ENCODE results near the gene NOPCHAP1.
A peak's percentile ranks its signal among the peaks of the same experiment; 100 is the strongest.
"Not testable (repeated sequence)": the region's sequence is repeated elsewhere in the genome, so short reads cannot be mapped to it uniquely, and the experiment has no call there.

Gene NOPCHAP1

GRCh38 chr12:104986022-104986941, at the start of gene NOPCHAP1:
NOPCHAP1 (plus strand) TSS chr12:104986316; CDS start chr12:104986353, 37 bp downstream.
- peak within 1 kb of the TSS; percentile 66 to 73 for H3K27ac ChIP-seq
- no peak for TF ChIP-seq CTCF (IDR thresholded peaks at IDR 0.05)
- peak within 1 kb of the TSS; percentile 82 for H3K4me3 ChIP-seq
- DNase-seq (ENCODE audit: low spot score): peak; percentile 94

GRCh38 chr12:104938371-104938770, 47.7 kb upstream of the NOPCHAP1 start:
- no peak for DNase-seq (ENCODE audit: low spot score)
- no peak overlapping the region for H3K27ac ChIP-seq
- no peak overlapping the region for H3K4me3 ChIP-seq
- TF ChIP-seq CTCF (IDR thresholded peaks at IDR 0.05): no peak

GRCh38 chr12:104939089-104939488, 47.0 kb upstream of the NOPCHAP1 start:
- no peak overlapping the region for H3K4me3 ChIP-seq
- TF ChIP-seq CTCF (IDR thresholded peaks at IDR 0.05): no peak
- no peak overlapping the region for H3K27ac ChIP-seq

GRCh38 chr12:104941454-104941853, 44.7 kb upstream of the NOPCHAP1 start:
- Histone ChIP-seq H3K27ac (no peak overlapping the region), H3K4me3 (no peak overlapping the region)
- no peak for TF ChIP-seq CTCF (IDR thresholded peaks at IDR 0.05)
- no peak for DNase-seq (ENCODE audit: low spot score)

More at GRCh38 chr12:104939089-104939488, 47.0 kb upstream of the NOPCHAP1 start:
- DNase-seq (ENCODE audit: low spot score): no peak

- Histone ChIP-seq H3K4me3 (no peak overlapping the region), H3K27ac (no peak overlapping the region)
- no peak for TF ChIP-seq CTCF (IDR thresholded peaks at IDR 0.05)
- no peak for DNase-seq (ENCODE audit: low spot score)
Measured at GRCh38 chr12:104942075-104942474, 44.0 kb upstream of the NOPCHAP1 start.

GRCh38 chr12:104943401-104943800, 42.7 kb upstream of the NOPCHAP1 start:
- DNase-seq (ENCODE audit: low spot score); H3K27ac ChIP-seq; H3K4me3 ChIP-seq: not testable (repeated sequence)

- Histone ChIP-seq H3K4me3 (no peak overlapping the region), H3K27ac (no peak overlapping the region)
- no peak for TF ChIP-seq CTCF (IDR thresholded peaks at IDR 0.05)
- DNase-seq (ENCODE audit: low spot score): no peak
Measured at GRCh38 chr12:104944252-104944651, 41.9 kb upstream of the NOPCHAP1 start.

- not testable (repeated sequence) for H3K27ac ChIP-seq; H3K4me3 ChIP-seq; DNase-seq (ENCODE audit: low spot score)
Measured at GRCh38 chr12:104948716-104949115, 37.4 kb upstream of the NOPCHAP1 start.

Data from coronary artery (tissue), 2 donors.